GM18519 (cell line): ENCODE measurements around the gene ERP27.

ENCODE experiments used
- ATAC-seq: cut with Tn5 transposase; IDR thresholded peaks from one replicate; pipeline ENCODE4 v1.9.1; 2021; ENCODE audit warnings: mild to moderate bottlenecking, moderate library complexity; ENCODE audit not compliant: unreplicated experiment, low FRiP score

ERP27 gene

GRCh38 chr12:14910090-14910915, 28.0 kb downstream of the ERP27 start:
- ATAC-seq = no peak

GRCh38 chr12:14907953-14908352, 30.4 kb downstream of the ERP27 start:
- no peak for ATAC-seq

GRCh38 chr12:14906114-14906513, 32.2 kb downstream of the ERP27 start:
- ATAC-seq = no peak

GRCh38 chr12:14905269-14906004, 32.9 kb downstream of the ERP27 start:
- no peak for ATAC-seq

- ATAC-seq = no peak
Observed at GRCh38 chr12:14904854-14905253, 33.5 kb downstream of the ERP27 start.

- no peak for ATAC-seq
Observed at GRCh38 chr12:14903386-14904098, 34.8 kb downstream of the ERP27 start.

GRCh38 chr12:14902465-14902864, 35.9 kb downstream of the ERP27 start:
- no peak for ATAC-seq

- ATAC-seq = no peak
Observed at GRCh38 chr12:14901228-14901562, 37.1 kb downstream of the ERP27 start.

GRCh38 chr12:14900521-14901227, 37.7 kb downstream of the ERP27 start:
- ATAC-seq = no peak

GRCh38 chr12:14896521-14897169, 41.7 kb downstream of the ERP27 start:
- ATAC-seq = no peak

GRCh38 chr12:14893506-14894250, 44.7 kb downstream of the ERP27 start:
- no peak for ATAC-seq

- ATAC-seq = no peak
Observed at GRCh38 chr12:14892726-14893505, 45.4 kb downstream of the ERP27 start.

- ATAC-seq = no peak
Observed at GRCh38 chr12:14890701-14891100, 47.6 kb downstream of the ERP27 start.

- ATAC-seq = no peak
Observed at GRCh38 chr12:14886271-14886670, 52.1 kb downstream of the ERP27 start.

GRCh38 chr12:14885718-14886221, 52.6 kb downstream of the ERP27 start, which contains the start of gene MGP:
TSS of gene MGP (minus strand) at chr12:14885854. CDS start at chr12:14885791, 63 bp downstream.
- ATAC-seq = no peak

- peak; percentile 87 for ATAC-seq
Observed at GRCh38 chr12:14884458-14884878, 53.9 kb downstream of the ERP27 start.

GRCh38 chr12:14883686-14884085, 54.7 kb downstream of the ERP27 start:
- ATAC-seq = no peak

- no peak for ATAC-seq
Observed at GRCh38 chr12:14880890-14881453, 57.4 kb downstream of the ERP27 start.
